PC-3 (cell line): ENCODE results near the gene STRN3. TPM values are rescaled to one million over a fixed set of nuclear protein-coding genes. Genes with fewer than 3 reads are reported as not detected.

Source experiments
- ATAC-seq: fragments of 200-7000 bp; cut with Tn5 transposase; 2 replicates; pipeline ENCODE4 v1.9.1; 2020; ENCODE audit warnings: mild to moderate bottlenecking, moderate library complexity
- BruUV-seq: library from RNA; stranded (reverse); fragments of 400-500 nt; replicated peaks from 2 replicates; lab custom pipeline; 2021; lab: Mats Ljungman, UMichigan
- CTCF ChIA-PET: fragments of 300-600 bp; sonication (Branson Sonifier 250); formaldehyde crosslinking; loops from one replicate; lab custom pipeline; 2022; ENCODE audit warnings: antibody characterized with exemption; lab: Charles Lee
- POLR2A ChIA-PET: fragments of 300-600 bp; sonication (Branson Sonifier 250); formaldehyde crosslinking; loops from one replicate; lab custom pipeline; 2022; ENCODE audit warnings: antibody characterized with exemption; ENCODE audit not compliant: unreplicated experiment; lab: Charles Lee
- DNase-seq: peaks from one replicate; pipeline ENCODE4 v3.0.0-alpha.2; 2015
- H2AFZ ChIP-seq: fragments of 300-600 bp; sonication (generic); 2 replicates; pipeline ENCODE4 v1.6.0; 2016; ENCODE audit warnings: antibody characterized with exemption, low read length
- H3F3A ChIP-seq: fragments of 300-600 bp; sonication (generic); one replicate; pipeline ENCODE4 v1.6.0; 2017; ENCODE audit warnings: antibody characterized with exemption, low read length, control low read depth, mild to moderate bottlenecking; ENCODE audit not compliant: unreplicated experiment
- H3K27ac ChIP-seq: fragments of 300-600 bp; sonication (generic); 2 replicates; pipeline ENCODE4 v1.5.1; 2016; ENCODE audit warnings: mild to moderate bottlenecking, low read length
- H3K27me3 ChIP-seq: fragments of 300-600 bp; sonication (generic); 2 replicates; pipeline ENCODE4 v1.6.1; 2016; ENCODE audit warnings: low read length, mixed read lengths
- H3K36me3 ChIP-seq: fragments of 300-600 bp; sonication (generic); 2 replicates; pipeline ENCODE4 v1.6.1; 2016; ENCODE audit warnings: low read depth, mixed run types, low read length, mixed read lengths
- H3K4me1 ChIP-seq: fragments of 300-600 bp; sonication (generic); 2 replicates; pipeline ENCODE4 v1.5.1; 2016; ENCODE audit warnings: low read length; ENCODE audit not compliant: insufficient read depth
- H3K4me2 ChIP-seq: fragments of 300-600 bp; sonication (generic); 2 replicates; pipeline ENCODE4 v1.6.0; 2016; ENCODE audit warnings: low read length
- H3K4me3 ChIP-seq: fragments of 300-600 bp; sonication (generic); 2 replicates; pipeline ENCODE4 v1.5.1; 2016; ENCODE audit warnings: mild to moderate bottlenecking, low read length, mixed read lengths
- H3K79me2 ChIP-seq: fragments of 300-600 bp; sonication (generic); 2 replicates; pipeline ENCODE4 v1.6.1; 2017; ENCODE audit warnings: low read length, mixed read lengths
- H3K9ac ChIP-seq: fragments of 300-600 bp; sonication (generic); 2 replicates; pipeline ENCODE4 v1.6.0; 2016; ENCODE audit warnings: mild to moderate bottlenecking, low read length
- H3K9me2 ChIP-seq: fragments of 300-600 bp; sonication (generic); replicated peaks from 2 replicates; pipeline ENCODE4 v1.6.1; 2016; ENCODE audit warnings: mixed run types, low read length, mixed read lengths
- H3K9me3 ChIP-seq: fragments of 300-600 bp; sonication (generic); 2 replicates; pipeline ENCODE4 v1.6.1; 2016; ENCODE audit warnings: low read length, mixed read lengths
- H4K20me1 ChIP-seq: fragments of 300-600 bp; sonication (generic); 2 replicates; pipeline ENCODE4 v1.6.1; 2016; ENCODE audit warnings: low read length, mixed read lengths
- CTCF ChIP-seq: fragments of 300-600 bp; sonication (generic); conservative IDR thresholded peaks from 2 replicates; pipeline ENCODE4 v1.5.1; 2017; ENCODE audit warnings: antibody characterized with exemption, low read depth, mild to moderate bottlenecking, low read length
- EZH2 ChIP-seq: fragments of 300-600 bp; sonication (generic); IDR thresholded peaks from one replicate; pipeline ENCODE4 v1.6.1; 2017; ENCODE audit warnings: antibody characterized with exemption, mild to moderate bottlenecking, low read length; ENCODE audit not compliant: unreplicated experiment
- EZH2phosphoT487 ChIP-seq: fragments of 300-600 bp; sonication (generic); IDR thresholded peaks from 2 replicates; pipeline ENCODE4 v1.6.1; 2018; ENCODE audit warnings: mild to moderate bottlenecking, antibody characterized with exemption, low read length, borderline replicate concordance
- intact Hi-C: fragments of 100-400 bp; cut with micrococcal nuclease; formaldehyde crosslinking; loops from 2 replicates; pipeline ENCODE4 v1.9.0; 2023
- total RNA-seq: library from RNA; depleted of rRNA; stranded (reverse); fragments of >200 nt; gene quantifications from 2 replicates; pipeline ENCODE4 v1.2.3, GENCODE V29; 2014

Gene STRN3
- total RNA-seq, 1 experiment from 2014 or later: 41.4 TPM

- Histone ChIP-seq H3K4me1 (no peaks in the 10 kb centered on the region), H3K9ac (no peak overlapping the region), H3K4me2 (no peak overlapping the region), H3F3A (no peaks in the 10 kb centered on the region), H2AFZ (no peak overlapping the region), H4K20me1 (no peaks in the 10 kb centered on the region), H3K79me2 (no peaks in the 10 kb centered on the region), H3K9me3 (no peaks in the 10 kb centered on the region), H3K27me3 (no peaks in the 10 kb centered on the region), H3K9me2 (no peaks in the 10 kb centered on the region), H3K36me3 (peaks cover 24% of the 10 kb centered on the region; the same call in 1 of the 2 replicates), H3K27ac (no peak overlapping the region), H3K4me3 (no peak overlapping the region)
- CTCF ChIA-PET: no interaction called here
- no peak for ATAC-seq
- no TSS peak for BruUV-seq
- POLR2A ChIA-PET: no interaction called here
- TF ChIP-seq EZH2phosphoT487: no peak
- TF ChIP-seq CTCF: no peak
- no peak for TF ChIP-seq EZH2
- DNase-seq: no peak
- intact Hi-C loops: no loop called here
These were observed 129.7 kb downstream of the STRN3 start for GRCh38 chr14:30896435-30896834.

- intact Hi-C loops: no loop called here
- no peaks in the 10 kb centered on the region for H3K9me3 ChIP-seq
- TF ChIP-seq EZH2 (no peak), CTCF (no peak), EZH2phosphoT487 (no peak)
- no peak overlapping the region for H3K27ac ChIP-seq
- H3F3A ChIP-seq: no peaks in the 10 kb centered on the region
- no peaks in the 10 kb centered on the region for H3K4me1 ChIP-seq
- H3K9me2 ChIP-seq: no peaks in the 10 kb centered on the region
- BruUV-seq: no TSS peak
- no peaks in the 10 kb centered on the region for H4K20me1 ChIP-seq
- no peak overlapping the region for H3K9ac ChIP-seq
- DNase-seq: no peak
- peaks cover 24% of the 10 kb centered on the region; the same call in 1 of the 2 replicates for H3K36me3 ChIP-seq
- H3K79me2 ChIP-seq: no peaks in the 10 kb centered on the region
- no peak overlapping the region for H3K4me2 ChIP-seq
- CTCF ChIA-PET: no interaction called here
- ATAC-seq: no peak
- POLR2A ChIA-PET: interaction anchor here (0.6 to 0.7 kb wide), 3 partner anchors 220 to 1299 kb away, joined by 3 to 6 read pairs (median 5); no protein-coding TSS in a partner anchor
- no peaks in the 10 kb centered on the region for H3K27me3 ChIP-seq
- no peak overlapping the region for H2AFZ ChIP-seq
- H3K4me3 ChIP-seq: no peak overlapping the region
These were observed 131.2 kb downstream of the STRN3 start for GRCh38 chr14:30894923-30895515.

GRCh38 chr14:30893819-30894218, 132.4 kb downstream of the STRN3 start:
- CTCF ChIA-PET: no interaction called here
- TF ChIP-seq CTCF (no peak), EZH2 (no peak), EZH2phosphoT487 (no peak)
- Histone ChIP-seq H3F3A (no peaks in the 10 kb centered on the region), H3K27me3 (no peaks in the 10 kb centered on the region), H2AFZ (no peak overlapping the region), H3K9me2 (no peaks in the 10 kb centered on the region), H3K4me2 (no peak overlapping the region), H3K9ac (no peak overlapping the region), H4K20me1 (no peaks in the 10 kb centered on the region), H3K4me1 (no peaks in the 10 kb centered on the region), H3K27ac (no peak overlapping the region), H3K4me3 (no peak overlapping the region), H3K79me2 (no peaks in the 10 kb centered on the region), H3K9me3 (no peaks in the 10 kb centered on the region), H3K36me3 (peaks cover 20% of the 10 kb centered on the region; the same call in 1 of the 2 replicates)
- DNase-seq (no peak), ATAC-seq (peak; percentile 10; the same call in 1 of the 2 replicates)
- POLR2A ChIA-PET: no interaction called here
- intact Hi-C loops: no loop called here
- BruUV-seq: no TSS peak
